Activated T-cell treated with anti-CD3 and anti-CD28 coated beads, Interleukin-2, amount 50 U/mL, for 48 hours (primary cell): ENCODE data around the gene WDR54.

ENCODE experiments used
- DNase-seq, 2 experiments: peaks; one replicate each; pipeline ENCODE4 v3.0.0-alpha.2; 2020

Gene WDR54

GRCh38 chr2:74421221-74421870, at the start of gene WDR54, which contains the start of gene C2orf81:
Gene WDR54 (plus strand): TSS chr2:74421730. CDS start chr2:74422154, 424 bp downstream.
Gene C2orf81 (minus strand): TSS chr2:74421619. CDS start chr2:74421560, 59 bp downstream.
- DNase-seq: peak; percentile 93 to 97

- no peak for DNase-seq
Observed at GRCh38 chr2:74372674-74373073, 48.9 kb upstream of the WDR54 start.

- no peak for DNase-seq
Observed at GRCh38 chr2:74373221-74373676, 48.3 kb upstream of the WDR54 start.

GRCh38 chr2:74373985-74374384, 47.5 kb upstream of the WDR54 start:
- no peak for DNase-seq

- no peak for DNase-seq
Observed at GRCh38 chr2:74374509-74375205, 46.9 kb upstream of the WDR54 start.

GRCh38 chr2:74375838-74376237, 45.7 kb upstream of the WDR54 start:
- DNase-seq: no peak

- no peak for DNase-seq
Observed at GRCh38 chr2:74378007-74378406, 43.5 kb upstream of the WDR54 start.

GRCh38 chr2:74379851-74380789, 41.4 kb upstream of the WDR54 start, which contains the start of gene DCTN1:
Gene DCTN1 (minus strand): TSS chr2:74380311. CDS start chr2:74380037, 274 bp downstream.
- DNase-seq: peak in 1 of 2 experiments; percentile 36

GRCh38 chr2:74381751-74382150, 39.8 kb upstream of the WDR54 start:
- DNase-seq: no peak

GRCh38 chr2:74383254-74383653, 38.3 kb upstream of the WDR54 start:
- no peak for DNase-seq

GRCh38 chr2:74384051-74384450, 37.5 kb upstream of the WDR54 start:
- DNase-seq: no peak

- no peak for DNase-seq
Observed at GRCh38 chr2:74385396-74385795, 36.1 kb upstream of the WDR54 start.

GRCh38 chr2:74387346-74387745, 34.2 kb upstream of the WDR54 start:
- DNase-seq: no peak

- no peak for DNase-seq
Observed at GRCh38 chr2:74390606-74391005, 30.9 kb upstream of the WDR54 start.

GRCh38 chr2:74391209-74391579, 30.3 kb upstream of the WDR54 start:
- no peak for DNase-seq

- peak; percentile 97 to 99 for DNase-seq
Observed at GRCh38 chr2:74391580-74392448, 29.7 kb upstream of the WDR54 start.

GRCh38 chr2:74392449-74392743, 29.1 kb upstream of the WDR54 start:
- DNase-seq: no peak

GRCh38 chr2:74393525-74393924, 28.0 kb upstream of the WDR54 start:
- no peak for DNase-seq

- no peak for DNase-seq
Observed at GRCh38 chr2:74396149-74396548, 25.4 kb upstream of the WDR54 start.

- DNase-seq: no peak
Observed at GRCh38 chr2:74399785-74400184, 21.7 kb upstream of the WDR54 start.

GRCh38 chr2:74401891-74402290, 19.6 kb upstream of the WDR54 start:
- DNase-seq: no peak

- DNase-seq: no peak
Observed at GRCh38 chr2:74406035-74406434, 15.5 kb upstream of the WDR54 start.
